Neural progenitor cell (in vitro differentiated cells): ENCODE results near the gene RASGRF2. TPM values are rescaled to one million over a fixed set of nuclear protein-coding genes. Genes with fewer than 3 reads are reported as not detected.

Source experiments
- DNase-seq: peaks from one replicate; pipeline ENCODE4 v3.0.0-alpha.2; 2016; ENCODE audit warnings: low spot score
- H2AFZ ChIP-seq: fragments of 200-600 bp; sonication (generic); replicated peaks from 2 replicates; pipeline ENCODE4 v1.6.1; 2016; ENCODE audit warnings: antibody characterized with exemption
- H3F3A ChIP-seq: fragments of 200-600 bp; sonication (generic); 2 replicates; pipeline ENCODE4 v1.6.1; 2016; ENCODE audit warnings: antibody characterized with exemption, low read depth
- H3K27ac ChIP-seq: fragments of 200-600 bp; sonication (generic); 2 replicates; pipeline ENCODE4 v1.5.1; 2016; ENCODE audit warnings: mild to moderate bottlenecking
- H3K27me3 ChIP-seq: fragments of 200-600 bp; sonication (generic); 2 replicates; pipeline ENCODE4 v1.6.1; 2016; ENCODE audit warnings: mild to moderate bottlenecking, moderate library complexity
- H3K36me3 ChIP-seq: fragments of 200-600 bp; sonication (generic); 2 replicates; pipeline ENCODE4 v1.5.1; 2016
- H3K4me1 ChIP-seq: fragments of 200-600 bp; sonication (generic); 2 replicates; pipeline ENCODE4 v1.6.1; 2016; ENCODE audit warnings: mixed run types
- H3K4me2 ChIP-seq: fragments of 200-600 bp; sonication (generic); 2 replicates; pipeline ENCODE4 v1.6.1; 2016
- H3K4me3 ChIP-seq: fragments of 200-600 bp; sonication (generic); 2 replicates; pipeline ENCODE4 v1.5.1; 2016
- H3K79me2 ChIP-seq: fragments of 200-600 bp; sonication (generic); 2 replicates; pipeline ENCODE4 v1.6.1; 2016; ENCODE audit warnings: low read depth
- H3K9ac ChIP-seq: fragments of 200-600 bp; sonication (generic); 2 replicates; pipeline ENCODE4 v1.6.1; 2016
- H3K9me3 ChIP-seq: fragments of 200-600 bp; sonication (generic); 2 replicates; pipeline ENCODE4 v1.5.1; 2016; ENCODE audit warnings: low read depth
- H4K20me1 ChIP-seq: fragments of 200-600 bp; sonication (generic); 2 replicates; pipeline ENCODE4 v1.6.1; 2016; ENCODE audit warnings: low read depth
- H3K27ac Mint-ChIP-seq: 3 replicates; pipeline ENCODE4 v1.8.0; 2021; ENCODE audit warnings: mixed read lengths
- H3K27me3 Mint-ChIP-seq: 2 replicates; pipeline ENCODE4 v1.8.0; 2022; ENCODE audit warnings: low read depth, mild to moderate bottlenecking, inconsistent platforms, moderate library complexity, mixed read lengths; ENCODE audit not compliant: insufficient read depth
- H3K36me3 Mint-ChIP-seq: 3 replicates; pipeline ENCODE4 v1.8.0; 2021; ENCODE audit warnings: mixed read lengths
- H3K4me1 Mint-ChIP-seq: 3 replicates; pipeline ENCODE4 v1.8.0; 2021; ENCODE audit warnings: mixed read lengths
- H3K4me3 Mint-ChIP-seq: 3 replicates; pipeline ENCODE4 v1.8.0; 2021; ENCODE audit warnings: mild to moderate bottlenecking, moderate library complexity, mixed read lengths
- H3K9me3 Mint-ChIP-seq: 3 replicates; pipeline ENCODE4 v1.8.0; 2020; ENCODE audit warnings: mixed read lengths
- CTCF ChIP-seq: fragments of 200-600 bp; sonication (generic); IDR thresholded peaks from 2 replicates; pipeline ENCODE4 v1.5.1; 2017; ENCODE audit warnings: antibody characterized with exemption, mild to moderate bottlenecking
- EZH2 ChIP-seq: fragments of 200-600 bp; sonication (generic); IDR thresholded peaks from 2 replicates; pipeline ENCODE4 v1.6.1; 2017; ENCODE audit warnings: antibody characterized with exemption, mild to moderate bottlenecking, moderate library complexity
- EZH2phosphoT487 ChIP-seq: fragments of 200-600 bp; sonication (generic); IDR thresholded peaks from 2 replicates; pipeline ENCODE4 v1.6.1; 2017; ENCODE audit warnings: antibody characterized with exemption
- total RNA-seq: library from RNA; depleted of rRNA; stranded (reverse); fragments of >200 nt; gene quantifications from 2 replicates; pipeline ENCODE4 v1.2.3, GENCODE V29; 2015; ENCODE audit warnings: low replicate concordance

Gene RASGRF2
- total RNA-seq, 1 donor from 2014 or later: 0.15 TPM

GRCh38 chr5:81216152-81216551 is 256.0 kb downstream of the RASGRF2 start:
- H3K27ac Mint-ChIP-seq: no peak overlapping the region
- Histone ChIP-seq H4K20me1 (no peaks in the 10 kb centered on the region), H3K4me2 (no peak overlapping the region), H3K9me3 (no peaks in the 10 kb centered on the region), H3F3A (no peaks in the 10 kb centered on the region), H2AFZ (no peak overlapping the region), H3K27me3 (no peaks in the 10 kb centered on the region), H3K27ac (no peak overlapping the region), H3K79me2 (no peaks in the 10 kb centered on the region), H3K36me3 (no peaks in the 10 kb centered on the region), H3K4me3 (no peak overlapping the region), H3K9ac (no peak overlapping the region), H3K4me1 (no peaks in the 10 kb centered on the region)
- TF ChIP-seq EZH2 (no peak), EZH2phosphoT487 (no peak), CTCF (no peak)
- peaks cover 7% of the 10 kb centered on the region for H3K36me3 Mint-ChIP-seq
- peaks cover 3% of the 10 kb centered on the region for H3K9me3 Mint-ChIP-seq
- H3K27me3 Mint-ChIP-seq: no peaks in the 10 kb centered on the region
- DNase-seq: no peak
- H3K4me1 Mint-ChIP-seq: peaks cover 8% of the 10 kb centered on the region
- no peak overlapping the region for H3K4me3 Mint-ChIP-seq

GRCh38 chr5:81219389-81219788 is 259.2 kb downstream of the RASGRF2 start:
- no peaks in the 10 kb centered on the region for H3K36me3 ChIP-seq
- Mint-ChIP-seq H3K9me3 (peaks cover 3% of the 10 kb centered on the region), H3K4me3 (no peak overlapping the region), H3K27me3 (no peaks in the 10 kb centered on the region), H3K27ac (no peak overlapping the region), H3K36me3 (peaks cover 7% of the 10 kb centered on the region), H3K4me1 (no peaks in the 10 kb centered on the region)
- H3K4me2 ChIP-seq: no peak overlapping the region
- TF ChIP-seq CTCF (no peak), EZH2phosphoT487 (no peak), EZH2 (no peak)
- H3K27ac ChIP-seq: no peak overlapping the region
- H4K20me1 ChIP-seq: no peaks in the 10 kb centered on the region
- H3F3A ChIP-seq: no peaks in the 10 kb centered on the region
- H3K27me3 ChIP-seq: no peaks in the 10 kb centered on the region
- no peaks in the 10 kb centered on the region for H3K4me1 ChIP-seq
- no peak overlapping the region for H3K4me3 ChIP-seq
- H3K9me3 ChIP-seq: no peaks in the 10 kb centered on the region
- DNase-seq: no peak
- H2AFZ ChIP-seq: no peak overlapping the region
- H3K79me2 ChIP-seq: no peaks in the 10 kb centered on the region
- no peak overlapping the region for H3K9ac ChIP-seq

- H3F3A ChIP-seq: no peaks in the 10 kb centered on the region
- no peak for DNase-seq
- H3K27ac ChIP-seq: no peak overlapping the region
- TF ChIP-seq EZH2: no peak
- no peak for TF ChIP-seq CTCF
- no peak for TF ChIP-seq EZH2phosphoT487
- Mint-ChIP-seq H3K9me3 (peaks cover 3% of the 10 kb centered on the region), H3K27me3 (no peaks in the 10 kb centered on the region), H3K27ac (no peak overlapping the region), H3K4me1 (no peaks in the 10 kb centered on the region), H3K4me3 (no peak overlapping the region), H3K36me3 (peaks cover 7% of the 10 kb centered on the region)
- H4K20me1 ChIP-seq: no peaks in the 10 kb centered on the region
- no peak overlapping the region for H3K4me3 ChIP-seq
- no peaks in the 10 kb centered on the region for H3K36me3 ChIP-seq
- H3K27me3 ChIP-seq: no peaks in the 10 kb centered on the region
- H3K4me1 ChIP-seq: no peaks in the 10 kb centered on the region
- H3K9me3 ChIP-seq: no peaks in the 10 kb centered on the region
- H3K9ac ChIP-seq: no peak overlapping the region
- H3K4me2 ChIP-seq: no peak overlapping the region
- H2AFZ ChIP-seq: no peak overlapping the region
- no peaks in the 10 kb centered on the region for H3K79me2 ChIP-seq
These were observed 262.1 kb downstream of the RASGRF2 start for GRCh38 chr5:81222285-81222684.

- no peaks in the 10 kb centered on the region for H3K36me3 ChIP-seq
- H3K36me3 Mint-ChIP-seq: no peaks in the 10 kb centered on the region
- no peak for DNase-seq
- H2AFZ ChIP-seq: no peak overlapping the region
- TF ChIP-seq CTCF: no peak
- no peak for TF ChIP-seq EZH2
- TF ChIP-seq EZH2phosphoT487: no peak
- H3K4me3 Mint-ChIP-seq: no peak overlapping the region
- H3K9me3 Mint-ChIP-seq: no peaks in the 10 kb centered on the region
- no peaks in the 10 kb centered on the region for H3K79me2 ChIP-seq
- no peak overlapping the region for H3K9ac ChIP-seq
- no peaks in the 10 kb centered on the region for H3F3A ChIP-seq
- H3K4me1 Mint-ChIP-seq: no peaks in the 10 kb centered on the region
- H3K27ac Mint-ChIP-seq: no peak overlapping the region
- H3K4me1 ChIP-seq: no peaks in the 10 kb centered on the region
- H3K27me3 ChIP-seq: no peaks in the 10 kb centered on the region
- H3K9me3 ChIP-seq: no peaks in the 10 kb centered on the region
- no peak overlapping the region for H3K4me2 ChIP-seq
- H3K27me3 Mint-ChIP-seq: no peaks in the 10 kb centered on the region
- H3K27ac ChIP-seq: no peak overlapping the region
- H4K20me1 ChIP-seq: no peaks in the 10 kb centered on the region
- no peak overlapping the region for H3K4me3 ChIP-seq
These were observed 265.3 kb downstream of the RASGRF2 start for GRCh38 chr5:81225463-81225862.
